ENCODE data around the gene ABCC2.

ABCC2 gene

GRCh38 chr10:99775850-99776249, 6.6 kb upstream of the ABCC2 start:
- DNase-seq (ENCODE audit: low read depth) = no peak

GRCh38 chr10:99777918-99778714, 4.3 kb upstream of the ABCC2 start:
- no peak for DNase-seq (ENCODE audit: low read depth)

- no peak for DNase-seq (ENCODE audit: low read depth)
These were observed 3.1 kb upstream of the ABCC2 start for GRCh38 chr10:99779335-99779734.

GRCh38 chr10:99781734-99782429, 558 bp upstream of the ABCC2 start:
- DNase-seq (ENCODE audit: low read depth) = no peak

- DNase-seq (ENCODE audit: low read depth) = no peak
These were observed 1.7 kb downstream of the ABCC2 start for GRCh38 chr10:99784016-99784726.

- no peak for DNase-seq (ENCODE audit: low read depth)
These were observed 2.4 kb downstream of the ABCC2 start for GRCh38 chr10:99784727-99785441.

GRCh38 chr10:99785646-99786045, 3.2 kb downstream of the ABCC2 start:
- no peak for DNase-seq (ENCODE audit: low read depth)

GRCh38 chr10:99787311-99787710, 4.9 kb downstream of the ABCC2 start:
- no peak for DNase-seq (ENCODE audit: low read depth)

- no peak for DNase-seq (ENCODE audit: low read depth)
These were observed 5.5 kb downstream of the ABCC2 start for GRCh38 chr10:99787782-99788445.

- DNase-seq (ENCODE audit: low read depth) = no peak
These were observed 6.3 kb downstream of the ABCC2 start for GRCh38 chr10:99788598-99789256.

- DNase-seq (ENCODE audit: low read depth) = no peak
These were observed 9.4 kb downstream of the ABCC2 start for GRCh38 chr10:99791831-99792230.

GRCh38 chr10:99793819-99794218, 11.4 kb downstream of the ABCC2 start:
- DNase-seq (ENCODE audit: low read depth) = no peak

GRCh38 chr10:99796928-99797327, 14.5 kb downstream of the ABCC2 start:
- no peak for DNase-seq (ENCODE audit: low read depth)

GRCh38 chr10:99798031-99798430, 15.6 kb downstream of the ABCC2 start:
- no peak for DNase-seq (ENCODE audit: low read depth)

- DNase-seq (ENCODE audit: low read depth) = no peak
These were observed 16.5 kb downstream of the ABCC2 start for GRCh38 chr10:99798920-99799319.

- DNase-seq (ENCODE audit: low read depth) = no peak
These were observed 17.2 kb downstream of the ABCC2 start for GRCh38 chr10:99799613-99800012.

- DNase-seq (ENCODE audit: low read depth) = no peak
These were observed 22.0 kb downstream of the ABCC2 start for GRCh38 chr10:99804471-99804870.

- no peak for DNase-seq (ENCODE audit: low read depth)
These were observed 22.8 kb downstream of the ABCC2 start for GRCh38 chr10:99805190-99805589.

- no peak for DNase-seq (ENCODE audit: low read depth)
These were observed 23.7 kb downstream of the ABCC2 start for GRCh38 chr10:99806091-99806490.

GRCh38 chr10:99807786-99808185, 25.3 kb downstream of the ABCC2 start:
- DNase-seq (ENCODE audit: low read depth) = no peak

- no peak for DNase-seq (ENCODE audit: low read depth)
These were observed 25.8 kb downstream of the ABCC2 start for GRCh38 chr10:99808270-99808669.
